BE2C (cell line): ENCODE measurements around the gene PUS3.

ENCODE experiments used
- DNase-seq: peaks from one replicate; pipeline ENCODE4 v3.0.0-alpha.2; 2020
- H3K27me3 ChIP-seq: fragments of 250-450 bp; sonication (Bioruptor Pico); 2 replicates; pipeline ENCODE4 v1.5.1; 2020; ENCODE audit warnings: mild to moderate bottlenecking
- H3K36me3 ChIP-seq: fragments of 250-450 bp; sonication (Bioruptor Pico); 2 replicates; pipeline ENCODE4 v1.5.1; 2020; ENCODE audit warnings: mild to moderate bottlenecking
- H3K4me1 ChIP-seq: fragments of 250-450 bp; sonication (Bioruptor Pico); 2 replicates; pipeline ENCODE4 v1.5.1; 2020
- H3K4me3 ChIP-seq: 2 replicates; pipeline ENCODE4 v1.5.1; 2011; ENCODE audit warnings: low read depth, low read length
- H3K9me3 ChIP-seq: fragments of 250-450 bp; sonication (Bioruptor Pico); 2 replicates; pipeline ENCODE4 v1.5.1; 2020
- CTCF ChIP-seq: IDR thresholded peaks from 2 replicates; pipeline ENCODE4 v1.5.1; 2012; ENCODE audit warnings: mild to moderate bottlenecking, low read depth, low read length

Gene PUS3

GRCh38 chr11:125929445-125930075, 26.6 kb upstream of the PUS3 start:
- no peak for TF ChIP-seq CTCF
- Histone ChIP-seq H3K9me3 (no peaks in the 10 kb centered on the region), H3K36me3 (no peaks in the 10 kb centered on the region), H3K4me3 (no peak overlapping the region), H3K4me1 (peaks cover 15% of the 10 kb centered on the region), H3K27me3 (no peaks in the 10 kb centered on the region)
- no peak for DNase-seq

GRCh38 chr11:125926682-125927081, 23.7 kb upstream of the PUS3 start:
- no peak for TF ChIP-seq CTCF
- H3K4me3 ChIP-seq, result no peak overlapping the region
- no peak for DNase-seq
- peaks cover 12% of the 10 kb centered on the region for H3K4me1 ChIP-seq
- no peaks in the 10 kb centered on the region for H3K36me3 ChIP-seq
- H3K27me3 ChIP-seq, result no peaks in the 10 kb centered on the region
- no peaks in the 10 kb centered on the region for H3K9me3 ChIP-seq

GRCh38 chr11:125925804-125926203, 22.8 kb upstream of the PUS3 start:
- H3K4me3 ChIP-seq, result no peak overlapping the region
- H3K9me3 ChIP-seq, result no peaks in the 10 kb centered on the region
- no peak for DNase-seq
- no peaks in the 10 kb centered on the region for H3K27me3 ChIP-seq
- TF ChIP-seq CTCF, result no peak
- H3K36me3 ChIP-seq, result no peaks in the 10 kb centered on the region
- H3K4me1 ChIP-seq, result peaks cover 12% of the 10 kb centered on the region

- H3K27me3 ChIP-seq, result no peaks in the 10 kb centered on the region
- no peak for DNase-seq
- no peaks in the 10 kb centered on the region for H3K9me3 ChIP-seq
- peaks cover 12% of the 10 kb centered on the region for H3K4me1 ChIP-seq
- no peak overlapping the region for H3K4me3 ChIP-seq
- H3K36me3 ChIP-seq, result no peaks in the 10 kb centered on the region
- 0 out of 2 replicates have a peak, but pooled peaks have one; percentile 2 for TF ChIP-seq CTCF
Measured at GRCh38 chr11:125925247-125925740, 22.3 kb upstream of the PUS3 start.

- Histone ChIP-seq H3K27me3 (no peaks in the 10 kb centered on the region), H3K9me3 (no peaks in the 10 kb centered on the region), H3K4me1 (peaks cover 12% of the 10 kb centered on the region), H3K36me3 (no peaks in the 10 kb centered on the region), H3K4me3 (no peak overlapping the region)
- no peak for DNase-seq
- TF ChIP-seq CTCF, result no peak
Measured at GRCh38 chr11:125924384-125925007, 21.5 kb upstream of the PUS3 start.

GRCh38 chr11:125923633-125924032, 20.6 kb upstream of the PUS3 start:
- H3K36me3 ChIP-seq, result no peaks in the 10 kb centered on the region
- DNase-seq, result no peak
- no peaks in the 10 kb centered on the region for H3K27me3 ChIP-seq
- H3K4me3 ChIP-seq, result no peak overlapping the region
- no peaks in the 10 kb centered on the region for H3K9me3 ChIP-seq
- no peak for TF ChIP-seq CTCF
- H3K4me1 ChIP-seq, result peaks cover 12% of the 10 kb centered on the region
